GM15510 (cell line): ENCODE measurements around the gene AP4S1.

ENCODE experiments used
- POLR2A ChIP-seq: IDR thresholded peaks from 3 replicates; pipeline ENCODE4 v1.6.1; 2011; ENCODE audit warnings: borderline replicate concordance; ENCODE audit not compliant: insufficient read length; ENCODE audit errors: extremely low read depth

Gene AP4S1

GRCh38 chr14:31025367-31026076, at the start of gene AP4S1:
Gene AP4S1, plus strand, starts transcription at chr14:31025649. Its CDS starts 40,548 bp downstream, at chr14:31066197.
- TF ChIP-seq POLR2A, result no peak

- no peak for TF ChIP-seq POLR2A
These were observed 47.7 kb upstream of the AP4S1 start for GRCh38 chr14:30977752-30978151.

- no peak for TF ChIP-seq POLR2A
These were observed 44.5 kb upstream of the AP4S1 start for GRCh38 chr14:30980980-30981379.

GRCh38 chr14:30982533-30982932, 42.9 kb upstream of the AP4S1 start:
- no peak for TF ChIP-seq POLR2A

- no peak for TF ChIP-seq POLR2A
These were observed 41.6 kb upstream of the AP4S1 start for GRCh38 chr14:30983858-30984257.

GRCh38 chr14:30985796-30986195, 39.7 kb upstream of the AP4S1 start:
- no peak for TF ChIP-seq POLR2A

- no peak for TF ChIP-seq POLR2A
These were observed 36.9 kb upstream of the AP4S1 start for GRCh38 chr14:30988509-30988908.

GRCh38 chr14:30990770-30991169, 34.7 kb upstream of the AP4S1 start:
- TF ChIP-seq POLR2A, result no peak

GRCh38 chr14:30991408-30991807, 34.0 kb upstream of the AP4S1 start:
- no peak for TF ChIP-seq POLR2A

- no peak for TF ChIP-seq POLR2A
These were observed 32.4 kb upstream of the AP4S1 start for GRCh38 chr14:30993071-30993470.

- no peak for TF ChIP-seq POLR2A
These were observed 30.5 kb upstream of the AP4S1 start for GRCh38 chr14:30994681-30995620.

- no peak for TF ChIP-seq POLR2A
These were observed 29.8 kb upstream of the AP4S1 start for GRCh38 chr14:30995689-30996088.

- no peak for TF ChIP-seq POLR2A
These were observed 28.4 kb upstream of the AP4S1 start for GRCh38 chr14:30996892-30997659.

GRCh38 chr14:30998100-30998706, 27.2 kb upstream of the AP4S1 start:
- TF ChIP-seq POLR2A, result no peak
